Mammary epithelial cell (primary cell): Measurements from ENCODE around the gene FMN1.

ENCODE experiments used
- EZH2 ChIP-seq: IDR thresholded peaks from 2 replicates; pipeline ENCODE4 v1.6.1; 2012; ENCODE audit warnings: low read length, inconsistent platforms, borderline replicate concordance
- TF ChIP-seq, protein P1 (sequence below), 2 donors: IDR thresholded peaks in 1 of 2; conservative IDR thresholded peaks in 1 of 2; 2 replicates each; pipeline ENCODE4 v1.5.1; 2011 to 2012; ENCODE audit warnings: inconsistent platforms in 2 of 2, low read length in 2 of 2, mild to moderate bottlenecking in 2 of 2, control low read depth in 1 of 2, low read depth in 1 of 2; ENCODE audit not compliant: insufficient read depth in 1 of 2; ENCODE audit errors: extremely low read depth in 1 of 2

DNA sequence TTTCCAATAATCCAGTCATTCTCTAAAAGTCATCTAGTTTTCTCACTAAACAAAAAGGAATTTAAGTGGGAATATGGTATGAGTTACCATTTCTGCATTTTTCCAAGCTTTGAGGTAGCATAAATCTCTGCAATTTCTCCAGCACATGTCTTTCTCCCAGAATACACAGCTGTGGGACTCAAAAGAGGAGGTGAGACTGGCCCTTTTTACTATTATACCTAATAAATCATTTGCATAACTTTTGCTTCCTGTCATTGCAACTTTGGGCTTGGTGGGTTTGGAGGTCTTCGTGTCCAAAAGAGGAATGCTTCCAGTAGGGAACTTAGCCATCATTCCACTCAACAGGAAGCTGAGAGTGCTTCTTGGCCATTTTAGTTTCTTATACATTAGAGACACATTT, 94.8 kb downstream of the FMN1 start:
- TF ChIP-seq EZH2 = no peak
- TF ChIP-seq, protein P1, sequence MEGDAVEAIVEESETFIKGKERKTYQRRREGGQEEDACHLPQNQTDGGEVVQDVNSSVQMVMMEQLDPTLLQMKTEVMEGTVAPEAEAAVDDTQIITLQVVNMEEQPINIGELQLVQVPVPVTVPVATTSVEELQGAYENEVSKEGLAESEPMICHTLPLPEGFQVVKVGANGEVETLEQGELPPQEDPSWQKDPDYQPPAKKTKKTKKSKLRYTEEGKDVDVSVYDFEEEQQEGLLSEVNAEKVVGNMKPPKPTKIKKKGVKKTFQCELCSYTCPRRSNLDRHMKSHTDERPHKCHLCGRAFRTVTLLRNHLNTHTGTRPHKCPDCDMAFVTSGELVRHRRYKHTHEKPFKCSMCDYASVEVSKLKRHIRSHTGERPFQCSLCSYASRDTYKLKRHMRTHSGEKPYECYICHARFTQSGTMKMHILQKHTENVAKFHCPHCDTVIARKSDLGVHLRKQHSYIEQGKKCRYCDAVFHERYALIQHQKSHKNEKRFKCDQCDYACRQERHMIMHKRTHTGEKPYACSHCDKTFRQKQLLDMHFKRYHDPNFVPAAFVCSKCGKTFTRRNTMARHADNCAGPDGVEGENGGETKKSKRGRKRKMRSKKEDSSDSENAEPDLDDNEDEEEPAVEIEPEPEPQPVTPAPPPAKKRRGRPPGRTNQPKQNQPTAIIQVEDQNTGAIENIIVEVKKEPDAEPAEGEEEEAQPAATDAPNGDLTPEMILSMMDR (conservative IDR thresholded peaks at IDR 0.05 in 1 of 2, IDR thresholded peaks at IDR 0.05 in 1 of 2; ENCODE audit: extremely low read depth in 1 of 2, insufficient read depth in 1 of 2, low read depth in 1 of 2, low read length in 2 of 2) = no peak
